NCI-H2029 (cell line): ENCODE measurements around the gene MYL7.
"Not testable (repeated sequence)": the region's sequence is repeated elsewhere in the genome, so short reads cannot be mapped to it uniquely, and the experiment has no call there.

ENCODE experiments used
- DNase-seq: peaks from one replicate; lab custom pipeline; 2025; lab: John Stamatoyannopoulos, UW

Gene MYL7

GRCh38 chr7:44141221-44141850 lies at the start of gene MYL7:
MYL7 (minus strand) TSS chr7:44141332; CDS start chr7:44141305, 27 bp downstream.
- DNase-seq, result no peak

DNA sequence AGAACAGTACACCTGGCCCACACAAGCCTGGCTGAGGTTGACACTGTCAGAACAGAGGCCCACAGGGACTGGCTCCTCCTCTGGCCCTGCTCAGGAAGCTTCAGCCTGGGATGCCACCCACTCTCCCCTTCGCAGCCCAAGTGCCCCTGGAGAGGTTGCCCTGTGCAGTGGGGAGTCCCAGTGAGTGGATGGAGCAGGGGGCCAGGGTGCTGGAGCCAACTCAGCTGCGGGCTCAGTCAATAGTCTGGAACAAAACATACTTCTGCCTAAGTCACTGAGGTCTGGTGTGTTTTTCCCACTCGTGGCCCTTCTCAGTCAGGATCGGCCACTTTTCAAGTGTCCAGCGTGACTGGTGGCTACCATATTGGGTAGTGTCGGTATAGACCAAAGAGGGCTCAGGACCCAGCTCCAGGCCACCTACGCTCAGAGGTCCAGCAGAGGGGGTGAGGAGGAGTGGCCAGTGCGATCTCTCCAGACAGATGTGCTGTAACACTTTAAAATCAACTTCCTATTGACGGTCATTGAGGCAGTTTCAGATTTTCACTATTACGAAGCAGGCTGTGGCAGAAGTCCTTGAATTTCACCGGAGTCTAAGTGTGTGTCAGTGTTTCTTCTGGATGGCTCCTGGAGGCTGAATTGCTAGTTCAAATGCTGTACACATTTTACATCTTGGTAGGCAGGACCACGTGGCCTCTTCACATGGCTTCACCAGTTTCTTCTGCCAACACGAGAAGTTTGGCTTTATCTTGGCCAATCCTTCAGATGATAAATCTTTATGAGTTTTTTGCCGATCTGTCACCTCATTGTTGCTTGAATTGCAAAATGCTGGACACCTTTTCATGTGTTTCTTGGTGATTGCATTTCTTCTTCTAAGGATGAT lies 49.1 kb upstream of the MYL7 start:
- no peak for DNase-seq

DNA sequence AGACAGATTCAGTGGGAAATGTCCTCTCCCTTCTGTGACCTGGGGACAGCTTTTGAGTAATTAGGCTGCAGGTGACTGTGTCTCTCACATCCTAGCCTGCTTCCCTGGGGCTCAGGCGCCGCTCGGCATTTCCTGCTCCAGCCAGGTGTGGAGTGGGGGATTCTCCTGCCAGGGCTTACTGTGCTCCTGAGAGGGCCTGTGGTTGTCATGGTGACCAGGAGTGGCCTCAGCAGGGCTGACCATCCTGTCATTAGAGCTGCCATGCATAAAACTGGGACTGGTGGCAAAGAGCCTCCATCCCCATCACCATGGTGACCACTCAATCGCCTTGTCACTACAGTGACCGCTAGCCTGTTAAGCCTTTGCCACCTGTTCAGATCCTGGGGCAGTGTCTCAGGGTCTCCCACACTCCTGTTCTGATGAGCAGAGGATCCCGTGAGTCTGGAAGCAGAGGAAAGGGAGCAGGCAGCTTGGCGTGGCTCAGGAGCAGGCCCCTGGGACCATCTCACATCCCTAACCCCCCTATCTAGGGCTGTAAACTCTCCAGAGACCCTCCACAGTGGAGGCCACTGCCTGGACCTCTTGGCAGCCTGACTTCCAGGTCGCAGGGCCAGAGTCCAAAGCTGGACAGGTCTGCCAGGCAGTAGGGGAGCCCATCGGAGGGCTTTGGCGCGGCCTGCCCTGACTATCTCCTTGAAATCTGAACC lies 48.3 kb upstream of the MYL7 start, which contains the start of gene GCK:
TSS of gene GCK (minus strand) at position 154 of the 707 bp plus-strand sequence. CDS start 486 bp downstream, outside the sequence.
- DNase-seq, result peak; percentile 66

DNA sequence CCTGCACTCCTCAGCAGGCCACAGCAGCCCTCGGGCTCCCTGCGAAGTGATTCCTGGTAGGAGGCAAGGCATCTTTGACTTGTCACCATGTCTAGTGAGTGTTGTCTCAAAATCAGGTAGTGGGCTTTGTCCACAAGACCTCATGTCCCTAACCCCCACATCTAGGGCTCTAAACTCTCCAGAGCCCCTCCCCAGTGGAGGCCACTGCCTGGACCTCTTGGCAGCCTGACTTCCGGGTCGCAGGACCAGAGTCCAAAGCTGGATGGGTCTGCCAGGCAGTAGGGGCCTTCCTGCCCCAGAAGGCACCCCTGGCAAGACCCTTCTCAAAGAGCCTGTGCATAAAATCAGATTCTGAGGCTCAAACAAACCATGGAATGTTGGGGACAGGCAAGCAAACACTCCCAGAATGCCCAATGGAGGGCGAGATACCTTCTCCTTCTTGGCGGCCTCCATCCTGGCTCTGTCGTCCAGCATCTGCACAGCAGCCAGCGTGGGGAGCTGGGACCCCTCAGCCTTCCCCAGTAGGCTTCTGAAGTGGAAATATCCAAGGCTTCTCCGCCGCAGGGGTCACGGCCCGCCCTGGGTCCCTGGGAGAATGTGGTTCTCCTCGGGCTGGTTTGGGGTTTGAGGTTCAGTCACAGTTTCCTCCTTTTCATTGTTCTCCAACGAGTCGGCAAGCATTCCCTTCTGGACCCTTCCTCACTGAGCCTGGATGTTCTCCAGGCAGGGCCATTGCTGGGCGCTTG lies 47.5 kb upstream of the MYL7 start:
- DNase-seq, result no peak

- no peak for DNase-seq
These were observed 46.7 kb upstream of the MYL7 start for GRCh38 chr7:44187636-44188416.

DNA sequence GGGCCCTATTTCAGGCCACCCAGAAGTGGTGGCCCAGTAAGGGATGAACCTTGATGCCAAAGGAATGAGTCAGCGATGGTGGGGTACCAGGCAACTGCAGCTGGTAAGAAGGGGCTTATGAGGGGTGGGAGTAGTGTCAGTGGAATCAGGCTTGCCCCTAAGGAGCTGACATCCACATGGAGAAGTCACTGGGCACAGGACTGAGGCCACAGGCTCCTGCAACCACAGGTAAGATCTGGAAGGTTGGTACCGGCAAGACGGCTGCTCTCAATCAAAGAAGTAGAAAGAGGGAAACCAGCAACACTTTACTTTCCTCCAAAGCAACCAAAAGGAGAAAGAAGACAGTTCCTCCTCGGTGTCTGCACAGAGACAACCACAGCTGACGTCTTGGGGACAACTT lies 45.6 kb upstream of the MYL7 start:
- no peak for DNase-seq

DNA sequence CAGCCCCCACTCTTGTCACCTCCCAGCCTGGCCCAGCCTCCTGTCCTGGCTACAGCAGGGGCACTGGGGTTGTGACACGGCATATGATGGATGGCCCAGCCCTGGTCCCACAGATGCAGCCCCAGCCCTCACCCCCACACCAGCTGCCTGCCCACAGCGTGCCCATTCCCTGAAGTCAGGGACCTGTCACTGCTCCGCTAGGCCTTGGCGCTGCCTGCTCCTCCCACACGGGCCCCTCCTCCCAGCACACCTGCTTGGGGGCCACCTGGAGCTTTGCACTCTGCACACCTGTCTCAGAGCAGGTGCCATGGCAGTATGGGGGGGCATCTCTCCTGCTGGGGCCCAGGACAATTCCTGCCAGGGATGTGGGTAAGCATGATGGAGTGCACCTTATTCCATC lies 44.6 kb upstream of the MYL7 start:
- DNase-seq, result no peak

- DNase-seq, result no peak
These were observed 43.8 kb upstream of the MYL7 start for GRCh38 chr7:44184873-44185446.

GRCh38 chr7:44184206-44184872 lies 43.2 kb upstream of the MYL7 start:
- DNase-seq, result no peak

DNA sequence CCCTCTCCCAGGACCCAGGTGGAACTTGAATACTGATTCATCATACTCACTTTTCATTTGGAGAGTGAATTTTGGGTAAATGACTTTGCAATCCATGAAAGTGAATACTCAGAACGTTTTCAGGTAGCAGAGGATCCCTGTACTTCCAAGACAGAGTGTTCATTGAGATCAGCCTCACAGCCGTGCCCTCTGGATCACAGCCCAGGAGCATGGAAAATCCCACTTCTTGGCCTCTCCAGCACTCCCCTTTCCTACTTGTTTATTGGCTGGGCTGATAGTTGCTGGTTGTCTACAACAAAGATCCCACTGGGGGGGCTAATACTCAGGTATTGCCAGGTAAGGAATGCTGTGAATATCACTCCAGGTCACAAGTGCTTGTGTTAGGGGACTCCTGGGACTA lies 42.3 kb upstream of the MYL7 start:
- no peak for DNase-seq

GRCh38 chr7:44182827-44183226 lies 41.7 kb upstream of the MYL7 start:
- DNase-seq, result no peak

DNA sequence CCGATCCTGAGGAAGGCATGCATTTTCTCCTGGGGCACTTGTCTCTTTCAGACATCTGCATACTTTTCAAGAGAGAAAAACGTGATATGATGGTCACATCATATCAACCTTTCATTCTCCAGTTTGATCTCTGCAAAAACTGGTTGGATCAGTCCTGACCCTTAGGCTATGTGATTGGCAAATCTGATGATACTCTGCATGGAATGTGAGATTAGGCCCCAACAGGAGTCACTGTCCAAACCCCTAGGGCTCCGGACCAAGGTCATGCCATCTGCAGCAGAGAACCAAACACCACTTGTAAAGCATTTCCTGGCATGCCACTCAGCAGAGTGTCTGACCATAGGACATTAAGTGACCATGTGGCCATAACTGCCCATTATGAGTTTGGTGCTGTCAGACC lies 39.5 kb upstream of the MYL7 start:
- no peak for DNase-seq

DNA sequence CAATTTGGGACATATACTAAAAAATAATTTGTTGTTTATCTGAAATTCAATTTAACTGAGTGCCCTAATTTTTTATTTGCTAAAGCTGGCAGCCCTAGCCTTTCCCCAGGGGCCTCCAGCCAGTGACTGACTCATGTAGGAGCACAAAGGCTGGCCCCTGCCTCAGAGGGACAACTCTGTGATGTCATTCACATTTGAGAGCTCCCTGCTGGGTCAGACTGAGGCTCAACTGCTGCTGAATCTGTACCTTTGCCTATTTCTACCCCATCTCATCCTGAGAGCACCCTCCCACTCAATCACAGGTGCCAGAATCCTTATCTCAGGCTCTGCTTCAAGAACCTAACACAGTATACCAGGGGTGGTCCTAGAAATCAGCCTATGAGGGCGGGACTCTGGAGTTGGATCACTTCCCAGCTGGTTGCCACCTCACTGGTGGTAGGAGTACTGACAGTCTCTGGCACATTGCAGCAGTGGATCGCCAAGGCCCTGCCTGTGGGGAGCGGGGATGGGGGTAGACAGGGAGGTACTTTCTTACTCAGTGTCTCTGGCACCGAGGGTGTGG lies 36.5 kb upstream of the MYL7 start:
- DNase-seq, result no peak

DNA sequence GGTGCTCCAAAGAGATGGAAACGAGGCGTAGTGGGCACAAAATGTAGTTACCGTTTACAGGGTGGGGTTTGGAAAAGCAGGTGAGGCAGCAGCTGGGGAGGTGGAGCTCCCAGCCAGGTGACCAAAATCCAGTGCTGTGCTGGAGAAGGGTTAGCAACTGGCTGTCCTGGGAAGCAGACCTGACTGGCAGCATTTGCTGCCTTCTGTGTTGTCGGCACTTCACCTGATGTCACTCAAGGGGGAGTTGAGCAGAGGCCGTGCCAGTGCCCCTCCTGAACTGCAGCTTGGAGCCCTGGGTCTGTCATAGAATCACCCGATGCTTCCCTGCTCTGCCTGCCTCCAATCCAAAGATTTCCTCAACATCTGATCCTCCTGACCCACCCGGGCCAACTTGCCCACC lies 35.4 kb upstream of the MYL7 start:
- DNase-seq, result no peak

GRCh38 chr7:44175730-44176129 lies 34.6 kb upstream of the MYL7 start:
- DNase-seq, result no peak

- DNase-seq, result not testable (repeated sequence)
These were observed 33.5 kb upstream of the MYL7 start for GRCh38 chr7:44174694-44174948.

DNA sequence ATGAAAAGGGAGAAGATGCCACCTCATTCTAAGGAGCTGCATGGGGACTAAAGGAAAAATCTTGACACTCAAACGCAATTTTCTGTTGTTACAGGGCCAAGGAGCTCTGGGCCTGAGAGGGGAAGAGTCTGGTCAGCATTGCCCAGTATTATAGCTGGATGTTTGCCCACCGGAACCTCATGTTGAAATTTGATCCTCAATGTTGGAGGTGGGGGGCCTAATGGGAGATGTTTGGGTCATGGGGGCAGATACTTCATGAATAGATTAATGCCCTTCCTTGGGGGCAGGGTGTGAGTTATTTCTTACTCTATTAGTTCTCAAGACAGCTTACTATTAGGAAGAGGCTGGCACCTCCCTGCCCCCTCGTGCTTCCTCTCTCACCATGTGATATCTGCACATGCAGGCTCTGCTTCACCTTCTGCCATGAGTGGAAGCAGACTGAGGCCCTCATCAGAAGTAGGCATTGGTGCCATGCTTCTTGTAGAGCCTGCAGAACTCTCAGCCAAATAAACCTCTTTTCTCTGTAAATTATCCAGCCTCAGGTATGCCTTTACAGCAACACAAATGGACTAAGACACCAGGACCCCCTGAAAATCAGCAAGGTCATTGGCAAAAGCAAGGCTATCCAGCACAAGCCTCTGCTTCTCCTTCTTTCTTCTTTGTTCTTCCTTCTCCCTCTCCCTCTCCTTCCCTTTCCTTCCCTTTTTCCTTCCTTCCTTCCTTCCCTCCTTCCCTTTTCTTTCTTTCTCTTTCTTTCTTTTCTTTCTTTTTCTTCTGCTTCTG lies 33.0 kb upstream of the MYL7 start:
- DNase-seq, result no peak

DNA sequence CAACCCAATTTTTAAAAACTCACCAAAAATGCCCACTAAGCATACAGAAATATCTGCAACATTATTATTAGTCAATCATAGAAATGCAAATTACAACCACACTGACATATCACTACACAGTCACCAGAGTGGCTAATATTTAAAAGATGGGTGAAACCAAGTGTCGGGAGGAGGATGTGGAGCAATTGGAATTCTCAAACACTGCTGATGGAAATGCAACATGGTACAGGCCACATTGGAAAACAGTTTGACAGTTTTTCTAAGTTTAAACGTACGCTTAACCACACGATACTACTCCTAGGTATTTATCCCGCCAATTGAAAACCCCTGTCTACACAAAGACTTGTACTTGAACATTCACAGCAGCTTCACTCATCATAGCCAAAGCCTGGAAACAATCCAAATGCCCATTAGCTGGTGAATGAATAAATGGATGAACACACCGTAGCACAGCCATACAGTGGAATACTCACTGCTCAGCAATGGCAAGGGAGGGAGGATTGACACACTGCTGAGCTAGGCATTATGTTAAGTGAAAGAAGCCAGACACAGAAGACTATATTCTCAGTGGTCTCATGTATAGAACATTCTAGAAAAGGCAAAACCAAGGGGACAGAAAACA lies 31.8 kb upstream of the MYL7 start:
- DNase-seq, result peak; percentile 14

DNA sequence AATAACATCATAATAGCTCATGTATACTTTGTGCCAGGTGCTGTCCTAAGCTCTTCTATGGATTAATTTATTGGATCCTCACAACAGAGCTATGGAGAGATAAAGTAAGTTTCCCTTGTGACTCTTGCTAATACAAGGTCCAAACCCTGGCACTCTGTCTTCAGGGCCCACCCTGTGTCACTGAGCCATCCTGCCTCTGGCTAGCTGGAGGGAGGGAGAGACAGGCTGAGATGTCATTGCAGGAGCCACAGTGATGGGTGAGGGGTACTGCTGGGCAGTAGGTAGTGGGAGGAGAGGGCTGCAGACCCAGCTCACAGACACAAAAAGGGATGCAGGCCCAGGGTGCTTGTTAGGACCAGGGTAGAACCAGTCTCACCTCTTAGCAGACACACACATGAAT lies 31.2 kb upstream of the MYL7 start:
- DNase-seq, result no peak
